Endodermal cell (in vitro differentiated cells): Measurements from ENCODE around the gene FRS3. TPM values are rescaled to one million over a fixed set of nuclear protein-coding genes. Genes with fewer than 3 reads are reported as not detected.

Experiments used
- DNase-seq: peaks from one replicate; pipeline ENCODE4 v3.0.0-alpha.2; 2017
- H3K27ac ChIP-seq: 2 replicates; pipeline ENCODE4 v1.5.1; 2013; ENCODE audit warnings: mild to moderate bottlenecking, low read depth, low read length, moderate library complexity
- H3K27me3 ChIP-seq: 2 replicates; pipeline ENCODE4 v1.6.1; 2013; ENCODE audit warnings: mild to moderate bottlenecking, low read length, moderate library complexity; ENCODE audit not compliant: insufficient read depth, control insufficient read depth, poor library complexity, severe bottlenecking
- H3K36me3 ChIP-seq: 2 replicates; pipeline ENCODE4 v1.7.0; 2013; ENCODE audit warnings: mild to moderate bottlenecking, low read length, moderate library complexity; ENCODE audit not compliant: control insufficient read depth, insufficient read depth
- H3K4me1 ChIP-seq: one replicate; pipeline ENCODE4 v1.7.0; 2013; ENCODE audit warnings: low read length; ENCODE audit not compliant: control insufficient read depth, insufficient read depth
- H3K4me3 ChIP-seq: 2 replicates; pipeline ENCODE4 v1.5.1; 2013; ENCODE audit warnings: mild to moderate bottlenecking, low read length, moderate library complexity
- H3K9ac ChIP-seq: 2 replicates; pipeline ENCODE4 v1.6.1; 2013; ENCODE audit warnings: mild to moderate bottlenecking, low read length, moderate library complexity; ENCODE audit not compliant: poor library complexity, severe bottlenecking; ENCODE audit errors: extremely low read depth
- H3K9me3 ChIP-seq: 2 replicates; pipeline ENCODE4 v1.6.1; 2013; ENCODE audit warnings: mild to moderate bottlenecking, low read length, moderate library complexity; ENCODE audit not compliant: control insufficient read depth
- H3K27ac Mint-ChIP-seq: 2 replicates; pipeline ENCODE4 v1.8.0; 2020; ENCODE audit warnings: mixed read lengths
- H3K27me3 Mint-ChIP-seq: 2 replicates; pipeline ENCODE4 v1.8.0; 2021; ENCODE audit warnings: mild to moderate bottlenecking, mixed read lengths; ENCODE audit not compliant: insufficient read depth
- H3K36me3 Mint-ChIP-seq: 2 replicates; pipeline ENCODE4 v1.8.0; 2020; ENCODE audit warnings: low read depth, mixed read lengths
- H3K4me1 Mint-ChIP-seq: 2 replicates; pipeline ENCODE4 v1.8.0; 2020; ENCODE audit warnings: mixed read lengths
- H3K4me3 Mint-ChIP-seq: 2 replicates; pipeline ENCODE4 v1.8.0; 2020; ENCODE audit warnings: mild to moderate bottlenecking, moderate library complexity, mixed read lengths
- H3K9me3 Mint-ChIP-seq: 2 replicates; pipeline ENCODE4 v1.8.0; 2020; ENCODE audit warnings: mild to moderate bottlenecking, mixed read lengths
- CTCF ChIP-seq: fragments of 200-600 bp; sonication (generic); conservative IDR thresholded peaks from 2 replicates; pipeline ENCODE4 v1.5.0; 2021; ENCODE audit warnings: antibody characterized with exemption, mild to moderate bottlenecking
- WGBS, 2 experiments: methylation state at CpG; one replicate each; pipeline versions ENCODE4 v1.1.5 to v1.1.7; 2013; ENCODE audit warnings: missing lambda C conversion rate in 2 of 2, mixed read lengths in 1 of 2; ENCODE audit not compliant: insufficient coverage in 1 of 2, insufficient read length in 1 of 2; 5-methylcytosine and 5-hydroxymethylcytosine counted together
- total RNA-seq, 2 donors: library from RNA; stranded (reverse); fragmentation: NEBNext Ultra II Directional in 1 of 2; extraction: Animal tissue kit (Norgen Biotek cat#: 25700) in 1 of 2; gene quantifications; 2 replicates in 1 of 2; 3 replicates in 1 of 2; pipeline ENCODE4 v1.2.1, GENCODE V29; 2021

FRS3 gene
- total RNA-seq, 2 donors from 2014 or later = 7.5 to 12.0 TPM

GRCh38 chr6:41789390-41789724, 9.7 kb upstream of the FRS3 start:
- H3K36me3 Mint-ChIP-seq = peaks cover 31% of the 10 kb centered on the region
- peaks cover 16% of the 10 kb centered on the region for H3K27me3 ChIP-seq

DNA sequence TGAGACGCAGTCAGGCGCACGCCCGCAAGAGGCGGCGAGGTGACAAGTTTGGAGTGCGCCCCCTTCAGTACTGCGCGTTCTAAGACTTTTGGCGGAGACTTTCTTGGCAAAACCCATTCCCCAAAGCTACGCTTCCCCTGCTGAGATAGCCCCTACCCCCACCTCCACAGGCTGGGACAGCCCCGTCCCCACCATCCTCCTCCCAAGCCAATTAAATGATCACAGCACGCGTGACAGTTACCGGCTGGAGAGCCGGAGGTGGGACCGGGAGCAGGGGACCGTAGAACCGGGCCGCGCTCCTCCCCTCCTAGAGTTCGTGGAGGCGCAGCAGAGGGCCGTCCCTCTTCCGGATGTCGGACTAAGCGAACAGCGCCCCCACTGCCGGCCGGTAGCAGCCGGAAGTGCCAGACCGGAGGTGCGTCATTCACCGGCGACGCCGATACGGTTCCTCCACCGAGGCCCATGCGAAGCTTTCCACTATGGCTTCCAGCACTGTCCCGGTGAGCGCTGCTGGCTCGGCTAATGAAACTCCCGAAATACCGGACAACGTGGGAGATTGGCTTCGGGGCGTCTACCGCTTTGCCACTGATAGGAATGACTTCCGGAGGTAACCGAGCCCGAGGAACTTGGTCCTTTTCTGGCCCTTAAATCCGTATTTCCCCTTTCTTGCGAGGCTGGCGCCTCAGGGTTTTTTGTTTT, 7.7 kb upstream of the FRS3 start, which contains the start of gene TOMM6:
Gene TOMM6 (plus strand): TSS at position 476 of the 699 bp plus-strand sequence. CDS start 4 bp downstream, at position 480.
- Mint-ChIP-seq H3K36me3 (peaks cover 28% of the 10 kb centered on the region), H3K4me1 (peaks cover 3% of the 10 kb centered on the region), H3K27me3 (peaks cover 40% of the 10 kb centered on the region), H3K27ac (peak within 1 kb of the TSS; percentile 98), H3K4me3 (peak within 1 kb of the TSS; percentile 97), H3K9me3 (no peaks in the 10 kb centered on the region)
- DNase-seq = peak; percentile 98
- peak; percentile 96 for TF ChIP-seq CTCF
- Histone ChIP-seq H3K36me3 (peaks cover 34% of the 10 kb centered on the region), H3K27me3 (peaks cover 35% of the 10 kb centered on the region), H3K27ac (peak within 1 kb of the TSS; percentile 81), H3K9me3 (no peaks in the 10 kb centered on the region), H3K4me1 (no peaks in the 10 kb centered on the region), H3K4me3 (peak within 1 kb of the TSS; percentile 100), H3K9ac (peak within 1 kb of the TSS; percentile 98)
- 0 to 1% methylated on average over 25 to 55 of the region's 55 CpGs for WGBS, 2 experiments

More at GRCh38 chr6:41789390-41789724, 9.7 kb upstream of the FRS3 start:
- Mint-ChIP-seq H3K4me3 (peak overlapping the region; percentile 97), H3K9me3 (no peaks in the 10 kb centered on the region), H3K27me3 (peaks cover 20% of the 10 kb centered on the region), H3K27ac (peak overlapping the region; percentile 39), H3K4me1 (peaks cover 3% of the 10 kb centered on the region)
- H3K9ac ChIP-seq = no peak overlapping the region
- 89 to 98% methylated on average over 3 of the region's 3 CpGs for WGBS, 2 experiments
- H3K36me3 ChIP-seq = peaks cover 38% of the 10 kb centered on the region
- no peak overlapping the region for H3K4me3 ChIP-seq
- TF ChIP-seq CTCF = no peak
- DNase-seq = peak; percentile 19
- H3K9me3 ChIP-seq = no peaks in the 10 kb centered on the region
- H3K4me1 ChIP-seq = no peaks in the 10 kb centered on the region
- H3K27ac ChIP-seq = no peak overlapping the region

DNA sequence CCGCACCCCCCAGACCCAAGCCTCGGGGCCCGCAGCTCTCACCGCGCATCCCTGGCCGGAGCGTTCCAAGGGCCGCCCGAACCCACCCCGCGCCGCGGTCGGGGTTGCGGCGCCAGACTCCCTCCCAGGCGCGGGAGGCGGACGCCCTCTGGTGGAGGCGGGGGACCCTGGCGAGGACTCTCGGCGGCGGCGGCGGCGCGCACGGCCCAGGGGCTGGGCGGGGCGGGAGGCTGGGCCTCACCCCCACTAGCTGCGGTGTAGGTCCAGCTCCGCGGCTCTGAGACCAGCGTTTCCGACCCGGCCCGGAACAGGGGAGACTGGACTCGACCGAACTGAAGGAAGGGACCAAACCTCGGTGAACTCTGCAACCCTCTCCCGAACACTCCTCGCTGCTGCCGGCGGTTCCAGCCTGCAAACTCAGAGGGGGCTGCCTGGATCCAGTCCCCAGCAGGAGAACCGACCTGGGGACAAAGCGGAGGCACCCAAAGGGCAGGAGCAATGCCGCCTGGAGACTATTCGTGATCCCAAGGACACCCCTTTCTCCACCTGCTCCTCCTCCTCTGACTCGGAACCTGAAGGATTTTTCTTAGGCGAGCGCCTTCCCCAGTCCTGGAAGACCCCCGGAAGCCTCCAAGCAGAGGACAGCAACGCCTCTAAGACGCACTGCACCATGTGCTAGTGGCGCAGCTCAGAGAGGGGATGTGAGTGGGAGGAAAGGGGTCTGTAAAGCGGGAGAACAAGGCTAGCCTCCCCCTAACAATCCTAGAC, 6.9 kb upstream of the FRS3 start:
- 0 to 1% methylated on average over 26 to 58 of the region's 58 CpGs for WGBS, 2 experiments
- H3K27me3 ChIP-seq = peaks cover 40% of the 10 kb centered on the region
- H3K9me3 Mint-ChIP-seq = no peaks in the 10 kb centered on the region
- H3K4me1 ChIP-seq = no peaks in the 10 kb centered on the region
- peaks cover 20% of the 10 kb centered on the region for H3K36me3 Mint-ChIP-seq
- H3K4me3 Mint-ChIP-seq = peak overlapping the region; percentile 97
- DNase-seq = peak; percentile 96
- H3K4me3 ChIP-seq = peak overlapping the region; percentile 100
- no peaks in the 10 kb centered on the region for H3K9me3 ChIP-seq
- peaks cover 3% of the 10 kb centered on the region for H3K4me1 Mint-ChIP-seq
- H3K27ac ChIP-seq = peak overlapping the region; percentile 59
- peak overlapping the region; percentile 98 for H3K27ac Mint-ChIP-seq
- peaks cover 27% of the 10 kb centered on the region for H3K36me3 ChIP-seq
- peaks cover 47% of the 10 kb centered on the region for H3K27me3 Mint-ChIP-seq
- TF ChIP-seq CTCF = peak; percentile 86
- H3K9ac ChIP-seq = peak overlapping the region; percentile 98
